Stimulated activated CD4-positive, alpha-beta T cell treated with anti-CD3 and anti-CD28 coated beads, Interleukin-4, amount 100 ng/mL, for 48 hours (primary cell): ENCODE results near the gene MYH14.

ENCODE experiments used
- DNase-seq, 2 donors: peaks; one replicate each; pipeline ENCODE4 v3.0.0-alpha.2; 2020; ENCODE audit warnings: low read depth in 2 of 2

MYH14 gene

DNA sequence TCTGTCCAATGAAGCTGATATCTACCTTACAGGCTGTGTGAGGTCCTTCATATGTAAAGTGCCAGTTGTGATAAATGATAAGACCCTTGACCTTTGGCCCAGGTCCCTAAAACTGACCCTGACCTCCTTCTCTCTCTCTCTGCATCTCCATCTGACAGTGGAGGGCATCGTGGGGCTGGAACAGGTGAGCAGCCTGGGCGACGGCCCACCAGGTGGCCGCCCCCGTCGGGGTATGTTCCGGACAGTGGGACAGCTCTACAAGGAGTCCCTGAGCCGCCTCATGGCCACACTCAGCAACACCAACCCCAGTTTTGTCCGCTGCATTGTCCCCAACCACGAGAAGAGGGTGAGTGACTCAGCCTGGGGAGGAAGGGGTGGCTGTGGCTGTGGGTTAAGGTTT is 53.7 kb downstream of the MYH14 start:
- DNase-seq, result no peak

DNA sequence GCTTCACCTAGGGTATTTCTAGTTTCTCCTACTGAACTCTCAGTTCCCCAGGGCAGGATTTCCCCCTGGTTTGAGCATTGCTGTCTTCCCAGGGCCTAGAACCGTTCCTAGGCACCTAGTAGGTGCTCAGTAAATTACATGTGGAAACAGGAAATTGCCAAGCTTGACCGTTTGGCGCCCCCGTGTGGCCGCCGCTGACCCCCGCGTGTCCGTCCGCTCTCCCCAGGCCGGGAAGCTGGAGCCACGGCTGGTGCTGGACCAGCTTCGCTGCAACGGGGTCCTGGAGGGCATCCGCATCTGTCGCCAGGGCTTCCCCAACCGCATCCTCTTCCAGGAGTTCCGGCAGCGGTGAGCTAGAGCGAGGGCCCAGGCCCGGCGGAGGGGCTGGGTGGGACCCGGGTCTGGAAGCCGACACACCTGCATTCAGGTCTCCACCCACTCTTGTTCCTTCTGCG is 55.5 kb downstream of the MYH14 start:
- peak in 1 of 2 donors; percentile 34 for DNase-seq

DNA sequence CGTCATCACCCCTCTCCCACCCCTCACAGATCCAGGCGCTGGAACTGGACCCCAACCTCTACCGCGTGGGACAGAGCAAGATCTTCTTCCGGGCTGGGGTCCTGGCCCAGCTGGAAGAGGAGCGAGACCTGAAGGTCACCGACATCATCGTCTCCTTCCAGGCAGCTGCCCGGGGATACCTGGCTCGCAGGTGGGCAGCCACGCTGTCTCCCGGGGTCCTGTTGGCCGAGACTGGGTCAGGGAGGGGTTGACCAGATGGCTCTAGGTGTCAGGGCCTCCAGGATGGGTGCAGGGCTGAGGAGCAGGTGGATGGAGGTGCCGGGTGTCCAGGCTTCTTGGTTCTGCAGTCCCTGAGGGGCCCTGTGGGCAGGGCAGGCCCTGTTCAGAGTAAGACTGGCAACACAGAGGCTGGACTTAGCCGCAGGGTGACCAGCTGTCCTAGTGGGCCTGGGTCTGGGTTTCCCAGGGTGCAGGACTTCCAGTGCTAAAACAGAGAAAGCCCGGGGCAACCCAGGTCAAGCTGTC is 58.1 kb downstream of the MYH14 start:
- DNase-seq, result no peak

DNA sequence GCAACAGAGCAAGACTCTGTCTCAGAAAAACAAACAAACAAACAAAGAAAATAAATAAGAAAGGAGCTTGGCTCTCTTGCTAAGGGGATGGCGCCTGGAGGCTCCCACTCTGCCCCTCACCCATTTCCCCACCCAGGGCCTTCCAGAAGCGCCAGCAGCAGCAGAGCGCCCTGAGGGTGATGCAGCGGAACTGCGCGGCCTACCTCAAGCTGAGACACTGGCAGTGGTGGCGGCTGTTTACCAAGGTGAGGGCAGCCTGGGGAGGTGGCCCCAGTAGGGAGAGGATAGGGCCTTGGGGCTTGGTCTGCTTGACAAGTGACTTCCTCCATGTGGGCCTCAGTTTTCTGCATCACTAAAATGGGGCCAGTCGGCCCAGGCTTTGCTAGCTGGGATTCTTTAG is 59.8 kb downstream of the MYH14 start:
- no peak for DNase-seq

DNA sequence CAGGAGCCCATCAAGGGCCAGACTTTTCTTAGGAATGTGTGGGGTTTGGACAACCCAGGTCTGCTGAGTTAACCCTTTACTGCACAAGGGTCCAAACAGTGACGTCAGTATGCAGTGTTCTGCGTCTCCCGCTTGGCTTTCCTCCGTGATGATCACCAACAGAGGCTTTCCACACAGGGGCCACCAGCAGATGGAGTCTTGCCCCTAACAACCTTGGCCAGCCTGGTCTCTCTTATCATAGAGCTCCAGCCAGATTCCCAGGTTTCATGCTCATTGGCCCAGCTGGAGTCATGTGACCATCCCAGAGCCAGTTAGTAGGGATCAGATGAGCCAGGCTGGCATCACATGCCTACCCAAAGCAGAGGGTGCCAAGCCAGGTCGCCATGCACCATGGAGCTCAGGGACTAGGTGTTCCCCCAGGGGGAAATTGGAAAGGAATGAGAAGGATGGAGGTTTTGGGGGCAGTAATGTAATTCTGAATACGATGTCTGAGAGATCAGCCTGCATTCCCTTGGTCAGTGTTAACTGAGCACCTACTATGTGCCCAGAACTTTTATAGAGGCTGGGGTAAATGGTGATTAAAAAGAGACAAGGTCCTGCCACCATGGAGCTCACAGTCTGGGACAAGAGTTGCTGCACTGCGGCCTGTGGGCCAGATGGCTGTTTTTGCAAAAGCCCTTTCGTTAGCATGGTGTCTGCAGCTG is 61.2 kb downstream of the MYH14 start:
- DNase-seq, result no peak

DNA sequence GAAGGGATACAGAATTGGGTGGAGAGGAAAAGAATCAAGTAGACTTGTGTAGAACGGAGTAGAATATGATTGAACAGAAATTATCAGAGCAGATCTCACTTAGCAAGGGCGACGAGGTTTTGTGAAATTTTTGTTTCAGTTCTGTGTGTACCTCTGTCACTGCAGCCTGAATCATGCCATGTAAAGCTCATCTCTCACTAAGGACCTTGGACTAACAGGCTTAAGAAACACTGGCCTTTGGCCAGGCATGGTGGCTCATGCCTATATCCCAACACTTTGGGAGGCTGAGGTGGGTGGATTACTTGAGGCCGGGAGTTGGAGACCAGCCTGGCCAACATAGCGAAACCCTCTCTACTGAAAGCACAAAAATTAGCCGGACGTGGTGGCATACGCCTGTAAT is 62.6 kb downstream of the MYH14 start:
- DNase-seq, result no peak

DNA sequence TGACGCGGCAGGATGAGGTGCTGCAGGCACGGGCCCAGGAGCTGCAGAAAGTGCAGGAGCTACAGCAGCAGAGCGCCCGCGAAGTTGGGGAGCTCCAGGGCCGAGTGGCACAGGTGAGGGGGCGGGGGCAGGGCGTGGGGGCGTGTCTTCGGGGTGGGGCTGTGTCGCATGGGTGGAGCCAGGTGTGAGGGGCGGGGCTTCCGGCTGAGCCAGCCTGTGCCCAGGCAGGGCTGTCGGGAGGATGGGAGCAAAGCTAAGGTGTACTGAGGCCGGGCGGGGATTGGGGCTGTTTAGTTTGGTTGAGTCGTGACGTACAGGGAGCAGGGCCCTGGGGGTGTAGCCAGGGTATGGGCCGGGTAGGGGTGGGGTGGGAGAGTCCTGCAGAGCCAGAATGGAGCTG is 63.5 kb downstream of the MYH14 start:
- peak; percentile 19 to 61 for DNase-seq

DNA sequence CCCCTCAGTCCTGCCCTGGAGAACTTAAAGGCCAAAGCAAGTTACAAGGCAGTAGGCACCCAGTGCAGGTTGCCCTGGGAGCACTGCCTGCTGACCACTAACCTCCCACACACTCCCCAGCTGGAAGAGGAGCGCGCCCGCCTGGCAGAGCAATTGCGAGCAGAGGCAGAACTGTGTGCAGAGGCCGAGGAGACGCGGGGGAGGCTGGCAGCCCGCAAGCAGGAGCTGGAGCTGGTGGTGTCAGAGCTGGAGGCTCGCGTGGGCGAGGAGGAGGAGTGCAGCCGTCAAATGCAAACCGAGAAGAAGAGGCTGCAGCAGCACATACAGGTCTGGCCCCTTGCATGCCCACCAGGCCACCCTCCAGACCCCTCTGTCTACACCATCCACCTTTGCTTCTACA is 64.6 kb downstream of the MYH14 start:
- DNase-seq, result no peak

DNA sequence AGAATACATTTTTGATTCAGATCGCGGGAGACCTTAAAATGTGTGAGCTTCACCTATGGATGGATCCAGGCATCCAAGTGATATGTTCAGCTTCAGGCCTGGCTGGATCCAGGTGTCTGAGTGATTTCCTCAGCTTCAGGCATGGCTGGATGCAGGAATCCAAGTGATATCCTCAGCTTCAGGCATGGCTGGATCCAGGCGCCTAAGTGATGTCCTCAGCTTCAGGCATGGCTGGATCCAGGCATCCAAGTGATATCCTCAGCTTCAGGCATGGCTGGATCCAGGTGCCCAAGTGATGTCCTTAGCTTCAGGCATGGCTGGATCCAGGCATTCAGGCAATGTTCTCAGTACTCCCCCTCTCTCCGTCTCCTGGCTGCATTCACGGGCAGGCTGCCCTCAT is 65.1 kb downstream of the MYH14 start:
- DNase-seq, result no peak

DNA sequence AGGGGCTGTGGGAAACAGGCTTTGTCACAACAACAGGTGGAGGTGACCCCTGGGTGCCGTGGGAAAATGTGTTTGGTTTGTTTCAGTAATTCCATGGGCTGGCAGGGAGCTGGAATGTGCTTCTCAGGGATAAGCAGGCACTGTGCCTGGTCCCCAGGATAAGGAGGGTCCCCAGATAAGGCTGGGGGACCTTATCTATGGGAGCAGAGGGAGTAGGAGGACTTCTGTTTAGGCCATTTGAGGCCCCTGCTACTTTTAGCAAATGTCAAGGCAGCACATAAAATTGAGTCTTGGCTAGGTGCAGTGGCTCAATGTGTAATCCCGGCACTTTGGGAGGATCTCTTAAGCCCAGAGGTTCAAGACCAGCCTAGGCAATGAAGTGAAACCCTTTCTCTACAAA is 66.2 kb downstream of the MYH14 start:
- no peak for DNase-seq

DNA sequence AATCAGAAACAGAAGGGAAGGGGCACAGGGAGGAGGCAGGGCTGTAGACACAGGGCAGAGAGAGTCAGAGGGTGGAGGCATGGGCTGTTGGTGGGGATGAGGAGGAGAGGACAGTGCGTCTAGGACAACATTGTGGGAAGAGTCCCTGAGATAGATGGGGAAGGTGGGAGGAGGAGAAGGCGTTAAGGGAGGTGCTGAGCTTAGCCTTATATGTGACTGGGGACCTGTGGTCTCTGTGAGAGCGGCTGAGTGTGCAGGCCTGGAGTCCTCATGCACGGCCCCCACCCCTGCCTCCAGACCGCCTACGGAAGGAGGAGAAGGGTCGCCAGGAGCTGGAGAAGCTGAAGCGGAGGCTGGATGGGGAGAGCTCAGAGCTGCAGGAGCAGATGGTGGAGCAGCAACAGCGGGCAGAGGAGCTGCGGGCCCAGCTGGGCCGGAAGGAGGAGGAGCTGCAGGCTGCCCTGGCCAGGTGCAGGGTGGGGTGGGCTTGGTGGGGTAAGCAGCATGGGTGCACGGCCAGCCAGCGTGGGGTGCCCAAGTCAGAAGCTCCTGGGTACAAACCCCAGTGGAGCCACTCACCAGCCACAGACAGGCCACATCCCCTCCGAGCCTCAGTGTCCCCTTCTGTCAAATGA is 69.0 kb downstream of the MYH14 start:
- no peak for DNase-seq

DNA sequence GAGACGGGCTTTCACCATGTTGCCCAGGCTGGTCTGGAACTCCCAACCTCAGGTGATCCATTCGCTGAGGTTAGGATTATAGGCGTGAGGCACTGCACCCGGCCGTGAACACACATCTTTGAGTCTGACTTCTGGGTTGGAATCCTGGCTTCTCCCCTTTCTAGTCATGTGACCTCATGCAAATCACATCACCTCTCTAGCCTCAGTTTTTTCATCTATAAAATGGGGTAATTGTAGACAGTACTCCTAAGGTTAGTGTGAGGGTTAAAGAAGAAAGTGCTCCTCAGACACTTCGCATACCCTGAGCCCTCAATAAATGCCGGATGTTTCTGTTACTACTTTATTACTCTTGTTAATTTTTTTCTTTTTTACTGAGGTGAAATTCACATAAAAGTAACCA is 70.4 kb downstream of the MYH14 start:
- DNase-seq, result no peak

DNA sequence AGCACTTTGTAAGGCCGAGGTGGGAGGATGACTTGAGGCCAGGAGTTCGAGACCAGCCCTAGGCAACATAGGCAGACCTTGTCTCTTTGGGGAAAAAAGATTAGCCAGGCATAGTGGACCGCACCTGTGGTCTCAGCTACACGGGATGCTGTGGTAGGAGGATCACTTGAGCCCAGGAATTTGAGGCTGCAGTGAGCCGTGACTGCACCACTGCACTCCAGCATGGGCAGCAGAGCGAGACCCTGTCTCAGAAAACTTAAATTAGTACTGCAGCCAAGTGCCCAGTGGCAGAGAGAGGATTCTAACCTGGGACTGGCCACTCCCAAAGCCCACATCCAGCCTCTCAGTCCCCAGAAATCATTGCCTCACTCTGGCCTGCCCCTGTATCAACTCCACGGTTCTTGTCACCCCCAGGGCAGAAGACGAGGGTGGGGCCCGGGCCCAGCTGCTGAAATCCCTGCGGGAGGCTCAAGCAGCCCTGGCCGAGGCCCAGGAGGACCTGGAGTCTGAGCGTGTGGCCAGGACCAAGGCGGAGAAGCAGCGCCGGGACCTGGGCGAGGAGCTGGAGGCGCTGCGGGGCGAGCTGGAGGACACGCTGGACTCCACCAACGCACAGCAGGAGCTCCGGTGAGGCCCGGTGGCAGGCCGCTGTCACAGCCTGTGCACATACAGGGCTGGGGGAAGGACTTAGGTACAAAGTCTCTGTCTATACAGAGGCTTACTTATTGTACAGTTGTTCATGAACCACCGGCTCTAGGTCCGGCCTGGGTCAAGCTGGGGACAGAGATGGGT is 72.4 kb downstream of the MYH14 start:
- no peak for DNase-seq

DNA sequence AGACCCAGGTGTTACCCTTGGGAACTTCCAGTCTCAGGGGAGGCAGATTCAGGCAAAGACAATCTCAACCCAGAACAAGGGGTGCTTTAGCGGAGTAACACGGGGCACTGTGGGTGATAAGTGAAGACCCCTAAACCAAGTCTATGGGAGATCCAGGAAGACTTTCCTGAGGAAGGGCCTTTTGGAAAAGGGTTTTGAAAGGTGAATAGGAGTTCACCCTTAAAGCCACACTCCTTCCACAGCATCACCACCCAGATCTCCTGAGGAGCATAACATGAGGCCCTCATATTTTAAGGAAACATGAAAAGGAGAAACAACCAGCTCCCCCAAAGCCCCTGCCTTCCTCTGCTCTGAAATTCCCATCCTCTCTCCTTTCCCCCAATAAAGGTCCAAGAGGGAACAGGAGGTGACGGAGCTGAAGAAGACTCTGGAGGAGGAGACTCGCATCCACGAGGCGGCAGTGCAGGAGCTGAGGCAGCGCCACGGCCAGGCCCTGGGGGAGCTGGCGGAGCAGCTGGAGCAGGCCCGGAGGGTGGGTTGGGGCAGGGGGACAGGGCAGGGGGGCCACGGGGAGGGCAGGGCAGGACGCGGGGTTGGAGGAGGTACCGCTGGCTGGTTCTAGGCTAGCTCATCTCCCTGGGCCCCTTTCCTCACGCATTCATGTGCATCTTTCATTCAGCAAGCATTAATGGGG is 73.1 kb downstream of the MYH14 start:
- DNase-seq, result no peak

DNA sequence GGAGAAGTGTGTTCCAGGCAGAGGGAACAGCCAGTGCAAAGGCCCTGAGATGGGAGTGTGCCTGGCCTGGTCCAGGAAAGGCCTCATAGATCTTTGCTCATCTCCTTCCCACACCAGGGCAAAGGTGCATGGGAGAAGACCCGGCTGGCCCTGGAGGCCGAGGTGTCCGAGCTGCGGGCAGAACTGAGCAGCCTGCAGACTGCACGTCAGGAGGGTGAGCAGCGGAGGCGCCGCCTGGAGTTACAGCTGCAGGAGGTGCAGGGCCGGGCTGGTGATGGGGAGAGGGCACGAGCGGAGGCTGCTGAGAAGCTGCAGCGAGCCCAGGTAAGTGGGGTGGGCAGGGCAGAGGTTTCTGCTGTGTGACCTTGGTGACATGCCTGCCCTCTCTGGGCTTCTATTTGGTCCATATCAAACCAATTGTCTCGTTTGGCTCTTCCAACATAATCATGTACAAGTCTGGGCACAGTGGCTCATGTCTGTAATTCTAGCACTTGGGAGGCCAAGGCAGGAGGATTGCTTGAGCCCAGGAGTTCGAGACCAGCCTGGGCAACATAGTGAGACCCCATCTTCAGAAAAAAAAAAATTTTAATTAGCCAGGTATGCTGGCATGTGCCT is 74.7 kb downstream of the MYH14 start:
- DNase-seq, result no peak

DNA sequence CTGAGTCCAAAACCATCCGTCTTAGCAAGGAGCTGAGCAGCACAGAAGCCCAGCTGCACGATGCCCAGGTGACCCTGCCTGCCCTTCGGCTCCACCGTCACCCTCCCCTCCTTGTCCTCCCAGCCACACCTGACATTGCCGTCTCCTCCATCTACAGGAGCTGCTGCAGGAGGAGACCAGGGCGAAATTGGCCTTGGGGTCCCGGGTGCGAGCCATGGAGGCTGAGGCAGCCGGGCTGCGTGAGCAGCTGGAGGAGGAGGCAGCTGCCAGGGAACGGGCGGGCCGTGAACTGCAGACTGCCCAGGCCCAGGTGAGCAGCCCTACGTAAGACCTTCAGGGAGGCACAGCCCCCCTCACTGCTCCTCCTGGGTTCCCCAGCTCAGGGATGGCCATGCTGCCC is 76.7 kb downstream of the MYH14 start:
- DNase-seq, result no peak

DNA sequence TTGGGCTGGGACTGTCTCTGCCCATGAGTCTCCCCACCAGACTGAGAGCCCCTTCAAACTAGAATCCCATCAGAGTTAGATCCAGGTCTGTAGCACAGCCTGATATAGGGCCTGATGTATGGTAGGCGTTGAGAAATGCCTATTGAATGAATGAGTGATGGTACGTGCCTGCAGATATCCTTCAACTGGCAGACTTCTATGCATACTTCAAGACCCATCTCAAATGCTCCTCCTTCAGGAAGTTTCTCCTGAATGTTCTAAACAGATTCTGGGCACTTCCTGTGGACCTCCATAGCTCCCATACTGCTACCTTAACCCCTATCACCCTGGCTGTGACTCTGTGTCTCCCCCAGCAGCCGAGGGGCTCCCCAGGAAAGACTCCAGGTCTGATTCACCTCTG is 77.6 kb downstream of the MYH14 start:
- no peak for DNase-seq

DNA sequence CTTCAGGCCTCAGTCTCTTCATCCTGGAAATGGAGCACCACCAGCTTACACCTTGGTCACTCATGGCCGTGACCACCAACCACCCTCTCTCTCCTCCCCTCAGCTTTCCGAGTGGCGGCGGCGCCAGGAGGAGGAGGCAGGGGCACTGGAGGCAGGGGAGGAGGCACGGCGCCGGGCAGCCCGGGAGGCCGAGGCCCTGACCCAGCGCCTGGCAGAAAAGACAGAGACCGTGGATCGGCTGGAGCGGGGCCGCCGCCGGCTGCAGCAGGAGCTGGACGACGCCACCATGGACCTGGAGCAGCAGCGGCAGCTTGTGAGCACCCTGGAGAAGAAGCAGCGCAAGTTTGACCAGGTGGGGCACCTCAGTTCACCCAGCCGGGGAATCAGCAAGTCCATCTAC is 78.1 kb downstream of the MYH14 start:
- DNase-seq, result no peak

DNA sequence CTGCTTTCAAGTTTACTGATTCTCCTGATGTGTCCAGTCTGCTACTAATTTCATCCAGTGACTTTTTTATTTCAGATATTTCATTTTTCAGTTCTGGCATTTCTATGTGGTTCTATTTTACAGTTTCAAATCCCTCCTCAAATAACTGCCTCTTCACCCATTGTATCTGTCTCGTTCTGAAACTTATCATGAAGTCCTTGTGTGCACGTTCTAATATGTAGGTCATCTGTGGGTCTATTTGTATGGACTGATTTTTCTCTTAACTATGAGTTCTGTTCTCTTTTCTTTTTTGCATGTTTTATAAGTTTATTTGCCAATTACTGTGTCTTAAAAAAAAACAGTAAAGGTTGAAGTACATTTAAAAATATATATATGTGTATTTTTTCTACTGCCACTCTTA is 82.4 kb downstream of the MYH14 start:
- DNase-seq, result no peak

DNA sequence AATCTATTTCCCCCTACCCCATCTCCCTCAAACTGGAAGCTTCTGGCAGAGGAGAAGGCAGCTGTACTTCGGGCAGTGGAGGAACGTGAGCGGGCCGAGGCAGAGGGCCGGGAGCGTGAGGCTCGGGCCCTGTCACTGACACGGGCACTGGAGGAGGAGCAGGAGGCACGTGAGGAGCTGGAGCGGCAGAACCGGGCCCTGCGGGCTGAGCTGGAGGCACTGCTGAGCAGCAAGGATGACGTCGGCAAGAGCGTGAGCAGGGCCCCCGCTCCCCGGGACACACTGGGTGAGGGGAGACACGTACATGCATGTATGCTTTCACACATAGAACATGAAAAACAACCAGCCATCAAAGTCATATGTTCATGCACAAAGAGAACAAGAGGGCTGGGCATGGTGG is 83.0 kb downstream of the MYH14 start:
- DNase-seq, result no peak

DNA sequence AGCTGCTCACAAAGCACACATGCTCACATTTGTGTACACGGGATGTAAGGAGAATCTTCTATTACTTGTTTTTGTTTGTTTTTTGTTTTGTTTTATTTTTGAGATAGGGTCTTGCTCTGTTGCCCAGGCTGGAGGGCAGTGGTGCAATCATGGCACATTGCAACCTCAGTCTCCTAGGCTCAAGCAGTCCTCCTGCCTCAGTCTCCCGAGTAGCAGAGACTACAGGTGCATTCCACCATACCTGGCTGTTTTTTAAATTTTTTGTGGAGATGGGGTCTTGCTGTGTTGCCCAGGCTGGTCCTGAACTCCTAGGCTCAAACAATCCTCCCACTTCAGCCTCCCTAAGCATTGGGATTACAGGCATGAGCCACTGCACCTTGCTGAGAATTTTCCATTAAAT is 83.9 kb downstream of the MYH14 start:
- DNase-seq, result no peak

DNA sequence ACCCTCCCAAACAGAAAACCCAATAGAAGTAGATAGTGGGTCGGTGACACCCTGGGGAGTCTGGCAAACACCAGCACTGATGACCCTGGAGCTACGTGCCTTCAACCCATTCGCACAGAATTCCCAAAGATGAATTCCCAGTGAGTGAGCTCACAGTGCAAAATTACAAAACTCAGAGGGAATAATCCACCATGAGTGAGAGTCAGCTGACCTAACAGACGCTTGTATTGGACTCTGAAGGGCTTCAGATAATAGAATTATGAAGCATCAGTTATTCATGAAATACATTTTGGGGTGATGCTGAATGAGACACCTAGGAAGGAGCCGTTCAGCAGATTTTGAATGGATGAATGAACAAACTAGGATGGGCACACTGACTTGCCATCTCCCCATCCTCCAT is 85.5 kb downstream of the MYH14 start:
- DNase-seq, result no peak
